Measurements from ENCODE around the gene TMEM97. TPM values are rescaled to one million over a fixed set of nuclear protein-coding genes. Genes with fewer than 3 reads are reported as not detected.
A peak's percentile ranks its signal among the peaks of the same experiment; 100 is the strongest.

Gene TMEM97
- total RNA-seq, 2 donors from 2014 or later, result 11.8 to 127 TPM

DNA sequence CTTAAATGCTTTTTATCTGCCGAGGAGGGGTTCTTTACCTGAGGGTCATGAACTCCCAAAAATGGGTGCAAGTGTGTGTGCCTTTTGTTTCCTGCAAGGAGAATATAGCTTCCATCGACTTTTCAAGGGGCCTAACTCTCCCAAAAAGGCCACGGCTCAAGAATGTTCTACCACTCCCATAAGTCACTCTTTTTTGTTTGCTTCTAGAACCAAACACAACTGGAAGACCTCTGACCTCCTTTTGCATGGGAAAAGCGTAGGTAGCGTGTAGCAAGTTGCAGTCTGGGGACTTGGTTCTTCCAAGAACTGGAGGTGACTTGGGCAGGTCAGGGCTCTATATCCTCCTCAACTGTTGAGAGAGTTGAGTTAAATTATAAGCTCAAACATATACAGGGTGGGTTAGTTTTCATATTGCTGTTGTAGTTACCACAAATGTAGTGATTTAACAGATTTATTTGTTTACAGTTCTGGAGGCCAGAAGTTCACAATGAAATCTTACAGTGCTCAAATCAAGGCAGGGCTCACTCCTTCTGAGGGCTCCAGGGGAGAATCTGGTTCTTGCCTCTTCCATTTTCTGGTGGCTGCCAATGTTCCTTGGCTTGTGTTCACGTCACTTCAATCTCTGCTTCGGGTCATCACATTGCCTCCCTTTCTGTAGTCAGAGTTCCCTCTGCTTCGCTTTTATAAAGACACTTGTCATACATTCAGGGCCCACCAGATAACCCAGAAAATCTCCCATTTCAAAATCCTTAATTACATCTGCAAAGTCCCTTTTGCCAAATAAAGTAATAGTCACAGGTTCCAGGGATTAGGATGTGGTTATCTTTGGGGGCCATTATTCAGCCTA is 1.4 kb downstream of the TMEM97 start:
- TF ChIP-seq, protein P1, sequence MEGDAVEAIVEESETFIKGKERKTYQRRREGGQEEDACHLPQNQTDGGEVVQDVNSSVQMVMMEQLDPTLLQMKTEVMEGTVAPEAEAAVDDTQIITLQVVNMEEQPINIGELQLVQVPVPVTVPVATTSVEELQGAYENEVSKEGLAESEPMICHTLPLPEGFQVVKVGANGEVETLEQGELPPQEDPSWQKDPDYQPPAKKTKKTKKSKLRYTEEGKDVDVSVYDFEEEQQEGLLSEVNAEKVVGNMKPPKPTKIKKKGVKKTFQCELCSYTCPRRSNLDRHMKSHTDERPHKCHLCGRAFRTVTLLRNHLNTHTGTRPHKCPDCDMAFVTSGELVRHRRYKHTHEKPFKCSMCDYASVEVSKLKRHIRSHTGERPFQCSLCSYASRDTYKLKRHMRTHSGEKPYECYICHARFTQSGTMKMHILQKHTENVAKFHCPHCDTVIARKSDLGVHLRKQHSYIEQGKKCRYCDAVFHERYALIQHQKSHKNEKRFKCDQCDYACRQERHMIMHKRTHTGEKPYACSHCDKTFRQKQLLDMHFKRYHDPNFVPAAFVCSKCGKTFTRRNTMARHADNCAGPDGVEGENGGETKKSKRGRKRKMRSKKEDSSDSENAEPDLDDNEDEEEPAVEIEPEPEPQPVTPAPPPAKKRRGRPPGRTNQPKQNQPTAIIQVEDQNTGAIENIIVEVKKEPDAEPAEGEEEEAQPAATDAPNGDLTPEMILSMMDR (IDR thresholded peaks at IDR 0.05), result no peak
- TF ChIP-seq POLR2AphosphoS5 (IDR thresholded peaks at IDR 0.05), result no peak
- TF ChIP-seq POLR2A (IDR thresholded peaks at IDR 0.05), result no peak
- Histone ChIP-seq H3K4me1 (replicated peaks) (peaks cover 3% of the 10 kb centered on the region), H3K27me3 (replicated peaks; ENCODE audit: insufficient read depth) (no peaks in the 10 kb centered on the region), H3K9me3 (no peaks in the 10 kb centered on the region), H3K4me3 (no peak overlapping the region), H3K27ac (no peak overlapping the region), H3K36me3 (no peaks in the 10 kb centered on the region)
- no peak for DNase-seq (ENCODE audit: low spot score)
- intact Hi-C loops (cut with DNase I), result no loop called here
- WGBS, result 71% methylated on average over 8 of the region's 8 CpGs

DNA sequence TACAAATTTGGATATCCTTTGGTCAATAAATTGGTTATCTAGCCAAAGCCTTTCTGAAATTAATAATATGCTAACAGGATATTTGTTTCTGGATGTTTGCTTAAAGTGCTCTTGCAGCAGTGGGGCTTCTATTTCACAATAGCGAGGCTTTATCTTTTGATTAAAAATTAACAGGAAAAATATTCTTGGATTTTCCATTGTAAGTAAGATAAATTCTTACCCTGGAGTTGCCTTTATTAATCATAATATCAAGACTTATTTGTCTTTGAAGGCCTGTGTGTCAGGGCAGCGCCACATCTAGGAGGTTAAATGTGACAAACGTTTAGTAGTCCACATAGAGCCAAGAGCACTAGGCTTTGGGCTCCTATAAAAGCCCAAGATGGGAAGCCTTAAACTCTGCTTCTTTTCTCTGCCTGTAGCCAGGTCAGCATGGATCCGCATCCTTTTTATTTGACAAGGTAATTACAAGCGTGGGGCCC is 5.3 kb downstream of the TMEM97 start:
- H3K27ac ChIP-seq, result no peak overlapping the region
- no peak overlapping the region for H3K4me3 ChIP-seq
- H3K9me3 ChIP-seq, result no peaks in the 10 kb centered on the region
- 77% methylated on average over 5 of the region's 5 CpGs for WGBS
- H3K27me3 ChIP-seq (replicated peaks; ENCODE audit: insufficient read depth), result no peaks in the 10 kb centered on the region
- TF ChIP-seq POLR2AphosphoS5 (IDR thresholded peaks at IDR 0.05), result no peak
- H3K36me3 ChIP-seq, result peaks cover 0 to 3% of the 10 kb centered on the region in 2 donors
- intact Hi-C loops (cut with DNase I), result no loop called here
- no peak for DNase-seq (ENCODE audit: low spot score)
- H3K4me1 ChIP-seq (replicated peaks), result no peaks in the 10 kb centered on the region

DNA sequence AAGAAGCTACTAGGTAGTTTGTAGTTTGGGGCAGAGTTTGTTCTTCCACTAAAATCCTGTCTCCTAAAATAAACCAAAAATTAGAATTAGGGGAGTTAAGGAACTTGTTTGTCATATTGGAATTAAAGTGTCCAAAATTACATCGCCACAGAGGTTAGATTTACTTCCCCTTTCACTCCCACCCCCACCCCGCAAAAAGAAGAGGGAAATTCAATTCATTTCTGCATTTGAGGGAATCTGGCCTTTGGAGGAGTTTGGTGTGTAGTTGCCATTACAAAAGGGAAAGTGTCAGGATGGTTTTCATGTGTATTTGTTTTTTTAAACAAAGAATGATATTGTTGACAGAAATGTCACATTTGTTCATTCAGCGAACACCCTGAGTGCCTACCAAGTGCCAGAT is 5.8 kb downstream of the TMEM97 start:
- intact Hi-C loops (cut with DNase I), result no loop called here
- no peak for DNase-seq (ENCODE audit: low spot score)

DNA sequence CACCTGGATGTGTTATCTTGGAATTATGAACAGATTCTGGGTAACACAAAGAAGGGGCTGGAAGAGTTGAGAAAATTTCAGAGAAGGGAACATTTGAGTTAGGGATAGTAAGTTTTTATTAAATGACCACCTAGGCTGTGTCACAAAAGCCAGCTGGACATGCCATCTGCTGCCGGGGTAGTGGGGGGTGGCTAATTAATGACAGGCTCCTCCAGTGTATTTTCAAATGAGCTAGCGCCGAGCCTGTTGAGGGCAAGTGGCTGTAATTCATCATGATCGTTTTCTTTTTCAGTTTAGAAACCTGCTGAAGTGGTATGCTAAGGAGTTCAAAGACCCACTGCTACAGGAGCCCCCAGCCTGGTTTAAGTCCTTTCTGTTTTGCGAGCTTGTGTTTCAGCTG is 6.2 kb downstream of the TMEM97 start:
- TF ChIP-seq, protein P1 (IDR thresholded peaks at IDR 0.05), result no peak
- no peak for TF ChIP-seq POLR2AphosphoS5 (IDR thresholded peaks at IDR 0.05)
- TF ChIP-seq POLR2A (IDR thresholded peaks at IDR 0.05), result no peak
- no peak for DNase-seq (ENCODE audit: low spot score)
- Histone ChIP-seq H3K4me3 (no peak overlapping the region), H3K4me1 (replicated peaks) (no peaks in the 10 kb centered on the region), H3K36me3 (peaks cover 0 to 7% of the 10 kb centered on the region in 2 donors), H3K9me3 (no peaks in the 10 kb centered on the region), H3K27ac (no peak overlapping the region), H3K27me3 (replicated peaks; ENCODE audit: insufficient read depth) (no peaks in the 10 kb centered on the region)
- WGBS, result 69% methylated on average over 5 of the region's 5 CpGs
- intact Hi-C loops (cut with DNase I), result no loop called here

More for the DNA sequence above, 5.8 kb downstream of the TMEM97 start:
- no peaks in the 10 kb centered on the region for H3K27me3 ChIP-seq (replicated peaks; ENCODE audit: insufficient read depth)
- TF ChIP-seq POLR2A (IDR thresholded peaks at IDR 0.05), result no peak
- peaks cover 0 to 7% of the 10 kb centered on the region in 2 donors for H3K36me3 ChIP-seq
- H3K4me3 ChIP-seq, result no peak overlapping the region
- H3K4me1 ChIP-seq (replicated peaks), result no peaks in the 10 kb centered on the region
- H3K27ac ChIP-seq, result no peak overlapping the region
- H3K9me3 ChIP-seq, result no peaks in the 10 kb centered on the region
- WGBS, result 93% methylated on average over 3 of the region's 3 CpGs

DNA sequence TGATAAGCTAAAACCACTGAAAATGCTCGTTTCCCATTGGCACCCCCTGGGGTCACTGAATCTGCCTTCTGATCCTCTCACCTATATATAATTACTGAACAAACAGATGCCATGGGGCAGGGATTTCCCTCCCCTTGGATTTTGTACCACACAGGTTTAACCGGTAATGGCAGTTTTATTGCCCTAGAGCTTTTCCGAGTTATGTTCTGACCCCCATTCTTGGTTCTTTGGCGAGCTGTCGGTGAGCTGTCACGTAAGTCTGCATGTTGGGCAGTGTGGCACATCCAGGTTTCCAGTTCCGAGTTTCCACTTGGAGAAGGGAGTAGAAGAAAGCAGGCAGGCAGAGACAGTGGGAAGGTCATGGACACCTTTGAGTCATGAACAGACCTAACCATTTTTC is 7.1 kb downstream of the TMEM97 start:
- intact Hi-C loops (cut with DNase I), result no loop called here
- no peaks in the 10 kb centered on the region for H3K27me3 ChIP-seq (replicated peaks; ENCODE audit: insufficient read depth)
- H3K4me3 ChIP-seq, result no peak overlapping the region
- WGBS, result 58% methylated on average over 7 of the region's 7 CpGs
- peaks cover 0 to 7% of the 10 kb centered on the region in 2 donors for H3K36me3 ChIP-seq
- TF ChIP-seq, protein P1 (IDR thresholded peaks at IDR 0.05), result no peak
- peak; percentile 77 for TF ChIP-seq POLR2AphosphoS5 (IDR thresholded peaks at IDR 0.05)
- no peak for TF ChIP-seq POLR2A (IDR thresholded peaks at IDR 0.05)
- H3K4me1 ChIP-seq (replicated peaks), result no peaks in the 10 kb centered on the region
- no peak overlapping the region for H3K27ac ChIP-seq
- peak; percentile 50 for DNase-seq (ENCODE audit: low spot score)
- no peaks in the 10 kb centered on the region for H3K9me3 ChIP-seq

All from prostate gland (tissue), 2 donors.